ENCODE measurements around the gene SEMA4A. TPM values are rescaled to one million over a fixed set of nuclear protein-coding genes. Genes with fewer than 3 reads are reported as not detected.

Gene SEMA4A
- total and polyA plus RNA-seq, 2 of the 8 experiments (the other 6 are each of a cell fraction or from before 2014, with no cell fraction given), result 7.3 to 10.6 TPM

DNA sequence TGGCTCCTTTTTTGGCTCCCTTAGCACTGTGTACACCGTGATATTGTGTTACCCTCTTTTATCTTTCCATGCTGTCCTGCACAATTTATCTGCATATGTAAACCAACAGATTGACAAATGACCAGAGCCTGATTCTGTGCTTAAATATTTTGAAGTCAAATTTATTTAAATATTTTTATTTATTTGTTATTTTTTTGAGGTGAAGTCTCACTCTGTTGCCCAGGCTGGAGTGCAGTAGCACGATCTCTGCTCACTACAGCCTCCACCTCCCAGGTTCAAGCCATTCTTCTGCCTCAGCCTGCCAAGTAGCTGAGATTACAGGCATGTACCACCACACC is 72.3 kb downstream of the SEMA4A start (continued):
- TF ChIP-seq JUN (IDR thresholded peaks at IDR 0.05; ENCODE audit: low read depth, low read length) (no peak), SIX5 (IDR thresholded peaks at IDR 0.05; ENCODE audit: low read depth, low read length) (no peak), NRF1 (IDR thresholded peaks at IDR 0.05; ENCODE audit: low read depth, low read length) (no peak), CHD1 (IDR thresholded peaks at IDR 0.05; ENCODE audit: low read depth, low read length) (no peak), RBBP5 (IDR thresholded peaks at IDR 0.05; ENCODE audit: borderline replicate concordance, low read depth, low read length) (no peak), POLR2AphosphoS5 (IDR thresholded peaks at IDR 0.05; ENCODE audit: low read depth, low read length) (no peak), BACH1 (IDR thresholded peaks at IDR 0.05; ENCODE audit: low read length) (no peak), BRCA1 (IDR thresholded peaks at IDR 0.05; ENCODE audit: low read depth, low read length) (no peak), HDAC6 (IDR thresholded peaks at IDR 0.05; ENCODE audit: low read depth, low read length) (no peak), HDAC2 (IDR thresholded peaks at IDR 0.05; ENCODE audit: borderline replicate concordance in 1 of 2, low read depth in 2 of 2, low read length in 2 of 2) (no peak)
